SK-N-SH treated with all-trans-retinoic acid at 6 μM for 48 hours (cell line): ENCODE results near the gene DEGS2.

ENCODE experiments used
- ATAC-seq: fragments of 200-7000 bp; cut with Tn5 transposase; 3 replicates; pipeline ENCODE4 v1.9.1; 2020; ENCODE audit warnings: mild to moderate bottlenecking, moderate library complexity
- ARNTL ChIP-seq: fragments of 450-650 bp; formaldehyde crosslinking; IDR thresholded peaks from 2 replicates; pipeline ENCODE4 v1.5.0; 2020; ENCODE audit warnings: low read depth, mild to moderate bottlenecking, moderate library complexity, borderline replicate concordance
- BACH2 ChIP-seq: fragments of 250-450 bp; sonication (Bioruptor Pico); IDR thresholded peaks from 2 replicates; pipeline ENCODE4 v1.9.0; 2021; ENCODE audit warnings: mild to moderate bottlenecking, borderline replicate concordance
- ESRRG ChIP-seq: fragments of 250-450 bp; sonication (Bioruptor Pico); IDR thresholded peaks from 2 replicates; pipeline ENCODE4 v1.6.1; 2021; ENCODE audit warnings: mild to moderate bottlenecking
- GLIS3 ChIP-seq: fragments of 250-450 bp; sonication (Bioruptor Pico); IDR thresholded peaks from 2 replicates; pipeline ENCODE4 v1.5.0; 2020; ENCODE audit warnings: mild to moderate bottlenecking, moderate library complexity
- ISL1 ChIP-seq: fragments of 250-450 bp; sonication (Bioruptor Pico); IDR thresholded peaks from 2 replicates; pipeline ENCODE4 v2.1.2; 2022; ENCODE audit warnings: mild to moderate bottlenecking, moderate library complexity
- OSR1 ChIP-seq: fragments of 250-450 bp; sonication (Bioruptor Pico); IDR thresholded peaks from 2 replicates; pipeline ENCODE4 v1.8.0; 2022; ENCODE audit warnings: moderate library complexity, mild to moderate bottlenecking, inconsistent platforms
- PPARA ChIP-seq: fragments of 250-450 bp; sonication (Bioruptor Pico); IDR thresholded peaks from 2 replicates; pipeline ENCODE4 v1.5.0; 2020; ENCODE audit warnings: mild to moderate bottlenecking, borderline replicate concordance
- RARB ChIP-seq: fragments of 250-450 bp; sonication (Bioruptor Pico); IDR thresholded peaks from 2 replicates; pipeline ENCODE4 v1.8.0; 2021; ENCODE audit warnings: mild to moderate bottlenecking, moderate library complexity
- SNAI2 ChIP-seq: fragments of 250-450 bp; sonication (Bioruptor Pico); IDR thresholded peaks from 2 replicates; pipeline ENCODE4 v1.5.0; 2020; ENCODE audit warnings: mild to moderate bottlenecking, moderate library complexity
- TCF4 ChIP-seq: fragments of 250-450 bp; sonication (Bioruptor Pico); IDR thresholded peaks from 2 replicates; pipeline ENCODE4 v1.8.0; 2021; ENCODE audit warnings: mild to moderate bottlenecking, moderate library complexity, borderline replicate concordance
- TOX ChIP-seq: fragments of 250-450 bp; sonication (Bioruptor Pico); IDR thresholded peaks from 2 replicates; pipeline ENCODE4 v1.8.0; 2021; ENCODE audit warnings: mild to moderate bottlenecking, moderate library complexity, borderline replicate concordance
- ZC3H10 ChIP-seq: fragments of 250-450 bp; sonication (Bioruptor Pico); IDR thresholded peaks from 2 replicates; pipeline ENCODE4 v1.5.1; 2021; ENCODE audit warnings: mild to moderate bottlenecking, moderate library complexity
- ZFP3 ChIP-seq: fragments of 250-450 bp; sonication (Bioruptor Pico); IDR thresholded peaks from 2 replicates; pipeline ENCODE4 v1.5.0; 2020; ENCODE audit warnings: mild to moderate bottlenecking, moderate library complexity
- ZFP30 ChIP-seq: fragments of 450-650 bp; formaldehyde crosslinking; IDR thresholded peaks from 2 replicates; pipeline ENCODE4 v1.5.0; 2022; ENCODE audit warnings: mild to moderate bottlenecking, moderate library complexity
- ZNF70 ChIP-seq: fragments of 450-650 bp; formaldehyde crosslinking; IDR thresholded peaks from 2 replicates; pipeline ENCODE4 v1.5.0; 2020; ENCODE audit warnings: mild to moderate bottlenecking, moderate library complexity
- TF ChIP-seq, protein P1 (sequence below): fragments of 250-450 bp; sonication (Bioruptor Pico); IDR thresholded peaks from 2 replicates; pipeline ENCODE4 v1.5.1; 2021; ENCODE audit warnings: mild to moderate bottlenecking, moderate library complexity
- TF ChIP-seq, protein P2 (sequence below): fragments of 250-450 bp; sonication (Bioruptor Pico); IDR thresholded peaks from 2 replicates; pipeline ENCODE4 v1.5.1; 2020; ENCODE audit warnings: low read depth, mild to moderate bottlenecking, moderate library complexity
- TF ChIP-seq, protein P3 (sequence below): fragments of 250-450 bp; sonication (Bioruptor Pico); IDR thresholded peaks from 2 replicates; pipeline ENCODE4 v1.5.0; 2020; ENCODE audit warnings: mild to moderate bottlenecking, moderate library complexity
- TF ChIP-seq, protein P4 (sequence below): fragments of 250-450 bp; sonication (Bioruptor Pico); IDR thresholded peaks from 2 replicates; pipeline ENCODE4 v1.8.0; 2021; ENCODE audit warnings: low read depth, mild to moderate bottlenecking, moderate library complexity, borderline replicate concordance
- TF ChIP-seq, protein P5 (sequence below): fragments of 250-450 bp; sonication (Bioruptor Pico); IDR thresholded peaks from 2 replicates; pipeline ENCODE4 v1.8.0; 2020; ENCODE audit warnings: mild to moderate bottlenecking, moderate library complexity, borderline replicate concordance

Gene DEGS2

DNA sequence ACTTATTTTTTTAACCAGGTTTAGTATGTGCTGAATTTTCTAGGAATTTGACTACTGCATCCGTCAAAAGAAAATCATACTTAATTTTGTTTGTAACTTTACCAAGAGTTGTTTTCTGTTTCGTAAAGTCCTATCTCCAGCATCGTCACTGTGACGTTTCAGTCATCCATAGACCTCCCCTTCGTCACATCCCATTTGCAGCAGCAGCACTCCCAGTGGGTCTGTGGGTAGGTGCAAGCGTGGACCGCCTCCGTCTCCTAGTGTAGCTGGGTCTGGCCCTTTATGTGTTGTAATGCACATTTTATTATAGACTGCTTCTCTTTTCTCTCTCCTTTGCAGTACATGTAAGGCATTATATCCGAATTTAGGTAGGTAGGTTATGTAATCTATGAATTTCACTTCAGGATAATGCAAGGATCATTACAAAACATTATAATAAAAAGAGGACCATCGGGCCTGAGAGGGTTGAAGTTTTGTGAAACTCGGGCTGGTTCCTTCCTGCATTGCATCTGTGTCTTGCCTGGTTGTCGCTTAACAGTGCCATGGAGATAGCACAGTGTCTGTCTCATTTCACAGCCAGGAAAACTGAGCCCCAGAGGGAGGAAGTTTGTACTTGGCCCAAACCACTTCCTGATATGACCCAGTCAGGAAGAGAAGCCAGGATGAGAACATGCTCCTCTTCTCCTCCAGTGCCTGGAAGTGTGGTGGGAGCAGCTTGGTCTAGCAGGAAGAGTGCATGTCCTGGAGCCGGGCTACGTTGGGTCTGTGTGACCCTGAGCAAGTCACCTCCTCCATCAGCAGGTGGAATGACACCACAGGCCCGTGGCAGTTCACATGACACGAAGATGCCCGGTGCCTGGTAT lies 53.0 kb downstream of the DEGS2 start (continued):
- TF ChIP-seq, protein P1, sequence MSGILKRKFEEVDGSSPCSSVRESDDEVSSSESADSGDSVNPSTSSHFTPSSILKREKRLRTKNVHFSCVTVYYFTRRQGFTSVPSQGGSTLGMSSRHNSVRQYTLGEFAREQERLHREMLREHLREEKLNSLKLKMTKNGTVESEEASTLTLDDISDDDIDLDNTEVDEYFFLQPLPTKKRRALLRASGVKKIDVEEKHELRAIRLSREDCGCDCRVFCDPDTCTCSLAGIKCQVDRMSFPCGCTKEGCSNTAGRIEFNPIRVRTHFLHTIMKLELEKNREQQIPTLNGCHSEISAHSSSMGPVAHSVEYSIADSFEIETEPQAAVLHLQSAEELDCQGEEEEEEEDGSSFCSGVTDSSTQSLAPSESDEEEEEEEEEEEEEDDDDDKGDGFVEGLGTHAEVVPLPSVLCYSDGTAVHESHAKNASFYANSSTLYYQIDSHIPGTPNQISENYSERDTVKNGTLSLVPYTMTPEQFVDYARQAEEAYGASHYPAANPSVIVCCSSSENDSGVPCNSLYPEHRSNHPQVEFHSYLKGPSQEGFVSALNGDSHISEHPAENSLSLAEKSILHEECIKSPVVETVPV (CRISPR knock-in tag) = no peak
- TF ChIP-seq, protein P2, sequence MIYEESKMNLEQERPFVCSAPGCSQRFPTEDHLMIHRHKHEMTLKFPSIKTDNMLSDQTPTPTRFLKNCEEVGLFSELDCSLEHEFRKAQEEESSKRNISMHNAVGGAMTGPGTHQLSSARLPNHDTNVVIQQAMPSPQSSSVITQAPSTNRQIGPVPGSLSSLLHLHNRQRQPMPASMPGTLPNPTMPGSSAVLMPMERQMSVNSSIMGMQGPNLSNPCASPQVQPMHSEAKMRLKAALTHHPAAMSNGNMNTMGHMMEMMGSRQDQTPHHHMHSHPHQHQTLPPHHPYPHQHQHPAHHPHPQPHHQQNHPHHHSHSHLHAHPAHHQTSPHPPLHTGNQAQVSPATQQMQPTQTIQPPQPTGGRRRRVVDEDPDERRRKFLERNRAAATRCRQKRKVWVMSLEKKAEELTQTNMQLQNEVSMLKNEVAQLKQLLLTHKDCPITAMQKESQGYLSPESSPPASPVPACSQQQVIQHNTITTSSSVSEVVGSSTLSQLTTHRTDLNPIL (CRISPR knock-in tag) = no peak
- TF ChIP-seq ESRRG (no peak), TOX (CRISPR knock-in tag) (no peak)
- TF ChIP-seq, all 23 proteins: peak for 0

DNA sequence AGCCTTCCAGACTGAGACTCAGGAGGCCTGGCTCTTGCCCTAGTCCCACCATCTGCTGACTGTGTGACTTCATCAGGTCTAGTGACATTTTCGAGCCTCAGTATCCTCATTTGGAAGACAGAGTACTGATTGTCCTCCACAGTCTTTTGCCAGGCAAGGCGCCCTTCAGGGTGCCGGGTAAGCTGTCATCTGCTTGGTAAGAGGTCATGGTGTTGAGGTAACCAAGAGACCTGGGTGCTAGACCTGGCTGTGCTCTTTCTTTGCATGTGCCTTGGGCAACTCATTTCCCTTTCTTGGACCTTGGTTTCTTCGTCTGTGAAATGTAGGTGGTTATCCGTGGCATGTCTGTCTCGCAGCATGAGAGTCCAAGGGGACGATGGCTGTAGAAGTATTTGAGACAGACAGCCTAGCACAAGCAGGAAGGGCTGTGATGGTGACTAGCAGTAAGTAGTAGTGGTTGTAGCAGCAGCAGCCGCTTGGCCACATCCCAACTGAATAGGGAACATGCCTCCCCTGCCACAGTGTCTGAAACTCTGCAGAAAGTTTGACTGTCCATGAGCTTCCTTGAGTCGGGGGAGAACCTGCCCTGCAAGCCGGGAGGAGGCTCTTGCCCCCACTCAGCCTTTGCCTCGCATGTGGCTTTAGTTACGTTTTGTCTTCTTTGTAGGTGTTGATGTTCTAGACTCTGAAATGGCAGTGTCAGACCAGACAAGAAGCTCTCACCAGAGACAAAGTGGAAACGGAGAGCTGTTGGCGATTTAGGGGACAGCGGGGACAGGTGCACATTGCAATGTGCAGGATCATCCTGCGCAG lies 53.9 kb downstream of the DEGS2 start:
- no peak for ATAC-seq
- TF ChIP-seq, protein P3, sequence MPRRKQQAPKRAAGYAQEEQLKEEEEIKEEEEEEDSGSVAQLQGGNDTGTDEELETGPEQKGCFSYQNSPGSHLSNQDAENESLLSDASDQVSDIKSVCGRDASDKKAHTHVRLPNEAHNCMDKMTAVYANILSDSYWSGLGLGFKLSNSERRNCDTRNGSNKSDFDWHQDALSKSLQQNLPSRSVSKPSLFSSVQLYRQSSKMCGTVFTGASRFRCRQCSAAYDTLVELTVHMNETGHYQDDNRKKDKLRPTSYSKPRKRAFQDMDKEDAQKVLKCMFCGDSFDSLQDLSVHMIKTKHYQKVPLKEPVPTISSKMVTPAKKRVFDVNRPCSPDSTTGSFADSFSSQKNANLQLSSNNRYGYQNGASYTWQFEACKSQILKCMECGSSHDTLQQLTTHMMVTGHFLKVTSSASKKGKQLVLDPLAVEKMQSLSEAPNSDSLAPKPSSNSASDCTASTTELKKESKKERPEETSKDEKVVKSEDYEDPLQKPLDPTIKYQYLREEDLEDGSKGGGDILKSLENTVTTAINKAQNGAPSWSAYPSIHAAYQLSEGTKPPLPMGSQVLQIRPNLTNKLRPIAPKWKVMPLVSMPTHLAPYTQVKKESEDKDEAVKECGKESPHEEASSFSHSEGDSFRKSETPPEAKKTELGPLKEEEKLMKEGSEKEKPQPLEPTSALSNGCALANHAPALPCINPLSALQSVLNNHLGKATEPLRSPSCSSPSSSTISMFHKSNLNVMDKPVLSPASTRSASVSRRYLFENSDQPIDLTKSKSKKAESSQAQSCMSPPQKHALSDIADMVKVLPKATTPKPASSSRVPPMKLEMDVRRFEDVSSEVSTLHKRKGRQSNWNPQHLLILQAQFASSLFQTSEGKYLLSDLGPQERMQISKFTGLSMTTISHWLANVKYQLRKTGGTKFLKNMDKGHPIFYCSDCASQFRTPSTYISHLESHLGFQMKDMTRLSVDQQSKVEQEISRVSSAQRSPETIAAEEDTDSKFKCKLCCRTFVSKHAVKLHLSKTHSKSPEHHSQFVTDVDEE = no peak
- TF ChIP-seq, protein P4, sequence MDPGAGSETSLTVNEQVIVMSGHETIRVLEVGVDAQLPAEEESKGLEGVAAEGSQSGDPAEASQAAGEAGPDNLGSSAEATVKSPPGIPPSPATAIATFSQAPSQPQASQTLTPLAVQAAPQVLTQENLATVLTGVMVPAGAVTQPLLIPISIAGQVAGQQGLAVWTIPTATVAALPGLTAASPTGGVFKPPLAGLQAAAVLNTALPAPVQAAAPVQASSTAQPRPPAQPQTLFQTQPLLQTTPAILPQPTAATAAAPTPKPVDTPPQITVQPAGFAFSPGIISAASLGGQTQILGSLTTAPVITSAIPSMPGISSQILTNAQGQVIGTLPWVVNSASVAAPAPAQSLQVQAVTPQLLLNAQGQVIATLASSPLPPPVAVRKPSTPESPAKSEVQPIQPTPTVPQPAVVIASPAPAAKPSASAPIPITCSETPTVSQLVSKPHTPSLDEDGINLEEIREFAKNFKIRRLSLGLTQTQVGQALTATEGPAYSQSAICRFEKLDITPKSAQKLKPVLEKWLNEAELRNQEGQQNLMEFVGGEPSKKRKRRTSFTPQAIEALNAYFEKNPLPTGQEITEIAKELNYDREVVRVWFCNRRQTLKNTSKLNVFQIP (CRISPR knock-in tag) = no peak
- TF ChIP-seq, all 23 proteins: peak for 0

DNA sequence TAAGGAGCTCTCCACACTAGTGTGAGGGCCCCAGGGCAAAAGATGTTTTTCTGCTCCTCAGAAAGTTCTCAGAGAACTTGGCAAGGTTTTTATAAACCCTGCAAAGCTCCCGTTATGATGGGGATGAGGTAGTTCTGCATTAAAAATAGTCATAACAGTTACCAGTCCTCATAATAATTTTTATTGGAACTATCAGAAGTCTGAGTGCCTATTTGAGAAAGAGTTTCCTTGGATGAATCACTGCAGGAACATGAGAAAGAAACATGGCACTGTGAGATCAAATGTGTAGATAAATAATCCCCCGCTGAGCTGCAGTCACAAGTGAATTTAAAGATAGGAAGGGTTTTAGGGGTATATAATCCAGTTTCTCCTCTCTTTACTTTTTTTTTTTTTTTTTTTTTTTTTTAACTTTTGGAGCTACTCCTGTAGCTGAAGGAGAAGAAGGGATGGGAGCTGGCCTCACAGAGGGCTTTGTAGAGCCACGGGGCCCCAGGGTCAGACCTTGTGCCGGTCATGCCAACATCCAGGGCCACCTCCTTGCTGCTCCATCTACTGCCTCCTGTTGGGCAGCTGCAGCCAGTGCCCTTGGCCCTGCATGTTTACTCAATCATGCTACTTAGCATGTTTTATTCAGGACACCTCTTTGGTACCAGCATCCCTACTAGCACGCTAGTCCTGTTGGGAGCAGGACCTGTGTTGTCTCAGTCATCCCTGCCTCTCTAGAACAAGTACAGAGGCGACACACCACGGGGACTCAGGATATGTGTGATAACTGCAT lies 54.7 kb downstream of the DEGS2 start:
- TF ChIP-seq ISL1 (CRISPR knock-in tag) (peak; percentile 49; the same call in 1 of the 2 replicates), ZNF70 (no peak), OSR1 (CRISPR knock-in tag) (no peak), SNAI2 (CRISPR knock-in tag) (no peak), ZFP3 (no peak)
- peak; percentile 70 for ATAC-seq

DNA sequence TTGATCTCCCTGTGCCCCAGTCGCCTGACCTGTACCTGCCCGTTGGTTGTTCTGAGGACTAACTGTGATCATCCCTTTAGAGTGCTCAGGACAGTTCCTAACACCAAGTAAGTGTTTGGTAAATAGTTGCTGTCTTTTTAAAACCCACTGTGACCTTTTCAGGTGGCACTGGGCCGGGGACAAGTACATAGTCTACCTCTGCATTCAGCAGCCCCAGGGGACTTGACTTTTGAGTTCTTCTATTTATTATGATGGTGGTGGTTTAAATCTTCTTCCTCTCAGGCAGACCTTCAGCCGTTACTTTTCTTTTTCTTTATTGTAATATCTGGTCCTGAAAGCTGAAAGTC lies 55.5 kb downstream of the DEGS2 start:
- ATAC-seq = no peak
- TF ChIP-seq ZFP30 (CRISPR knock-in tag) (no peak), OSR1 (CRISPR knock-in tag) (no peak), GLIS3 (no peak), PPARA (CRISPR knock-in tag) (no peak), RARB (CRISPR knock-in tag) (no peak), ESRRG (no peak), TCF4 (CRISPR knock-in tag) (no peak), BACH2 (no peak), ZC3H10 (CRISPR knock-in tag) (no peak), ZNF70 (no peak), ZFP3 (no peak), ARNTL (CRISPR knock-in tag) (no peak), ISL1 (CRISPR knock-in tag) (no peak), TOX (CRISPR knock-in tag) (no peak)
- TF ChIP-seq, protein P5, sequence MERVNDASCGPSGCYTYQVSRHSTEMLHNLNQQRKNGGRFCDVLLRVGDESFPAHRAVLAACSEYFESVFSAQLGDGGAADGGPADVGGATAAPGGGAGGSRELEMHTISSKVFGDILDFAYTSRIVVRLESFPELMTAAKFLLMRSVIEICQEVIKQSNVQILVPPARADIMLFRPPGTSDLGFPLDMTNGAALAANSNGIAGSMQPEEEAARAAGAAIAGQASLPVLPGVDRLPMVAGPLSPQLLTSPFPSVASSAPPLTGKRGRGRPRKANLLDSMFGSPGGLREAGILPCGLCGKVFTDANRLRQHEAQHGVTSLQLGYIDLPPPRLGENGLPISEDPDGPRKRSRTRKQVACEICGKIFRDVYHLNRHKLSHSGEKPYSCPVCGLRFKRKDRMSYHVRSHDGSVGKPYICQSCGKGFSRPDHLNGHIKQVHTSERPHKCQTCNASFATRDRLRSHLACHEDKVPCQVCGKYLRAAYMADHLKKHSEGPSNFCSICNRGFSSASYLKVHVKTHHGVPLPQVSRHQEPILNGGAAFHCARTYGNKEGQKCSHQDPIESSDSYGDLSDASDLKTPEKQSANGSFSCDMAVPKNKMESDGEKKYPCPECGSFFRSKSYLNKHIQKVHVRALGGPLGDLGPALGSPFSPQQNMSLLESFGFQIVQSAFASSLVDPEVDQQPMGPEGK (CRISPR knock-in tag) = no peak
- TF ChIP-seq, protein P4 (CRISPR knock-in tag) = no peak
- TF ChIP-seq, protein P1 (CRISPR knock-in tag) = no peak
